NCI-H1694 treated with DMSO at 0.1 percent for 48 hours (cell line): ENCODE data around the gene PCDHB2.
"Not testable (repeated sequence)": the region's sequence is repeated elsewhere in the genome, so short reads cannot be mapped to it uniquely, and the experiment has no call there.

ENCODE experiments used
- DNase-seq: peaks from one replicate; lab custom pipeline; 2025; lab: John Stamatoyannopoulos, UW

The PCDHB2 gene

DNA sequence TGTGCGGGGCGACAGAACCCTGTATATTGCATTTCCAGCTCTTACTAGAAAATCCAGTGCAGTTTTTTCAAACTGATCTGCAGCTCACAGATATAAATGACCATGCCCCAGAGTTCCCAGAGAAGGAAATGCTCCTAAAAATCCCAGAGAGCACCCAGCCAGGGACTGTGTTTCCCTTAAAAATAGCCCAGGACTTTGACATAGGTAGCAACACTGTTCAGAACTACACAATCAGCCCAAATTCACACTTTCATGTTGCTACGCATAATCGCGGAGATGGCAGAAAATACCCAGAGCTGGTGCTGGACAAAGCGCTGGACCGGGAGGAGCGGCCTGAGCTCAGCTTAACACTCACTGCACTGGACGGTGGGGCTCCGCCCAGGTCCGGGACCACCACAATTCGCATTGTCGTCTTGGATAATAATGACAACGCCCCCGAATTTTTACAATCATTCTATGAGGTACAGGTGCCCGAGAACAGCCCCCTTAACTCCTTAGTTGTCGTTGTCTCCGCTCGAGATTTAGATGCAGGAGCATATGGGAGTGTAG is 41.4 kb downstream of the PCDHB2 start:
- DNase-seq = no peak

DNA sequence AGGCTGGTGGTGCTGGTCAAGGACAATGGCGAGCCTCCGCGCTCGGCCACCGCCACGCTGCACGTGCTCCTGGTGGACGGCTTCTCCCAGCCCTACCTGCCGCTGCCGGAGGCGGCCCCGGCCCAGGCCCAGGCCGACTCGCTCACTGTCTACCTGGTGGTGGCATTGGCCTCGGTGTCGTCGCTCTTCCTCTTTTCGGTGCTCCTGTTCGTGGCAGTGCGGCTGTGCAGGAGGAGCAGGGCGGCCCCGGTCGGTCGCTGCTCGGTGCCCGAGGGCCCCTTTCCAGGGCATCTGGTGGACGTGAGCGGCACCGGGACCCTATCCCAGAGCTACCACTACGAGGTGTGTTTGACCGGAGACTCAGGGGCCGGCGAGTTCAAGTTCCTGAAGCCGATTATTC is 42.9 kb downstream of the PCDHB2 start:
- not testable (repeated sequence) for DNase-seq
